SK-N-SH (cell line): ENCODE data around the gene ITFG1. TPM values are rescaled to one million over a fixed set of nuclear protein-coding genes. Genes with fewer than 3 reads are reported as not detected.

Experiments used
- CTCF ChIA-PET: fragments of 300-600, 350-600 bp; formaldehyde crosslinking; extraction: SDS; loops from one replicate; lab custom pipeline; 2021; lab: Yijun Ruan, JAX
- POLR2A ChIA-PET: fragments of 350-600 bp; sonication (Branson Sonifier 250); formaldehyde crosslinking; extraction: SDS; loops from one replicate; lab custom pipeline; 2020; ENCODE audit warnings: antibody characterized with exemption, inconsistent platforms; lab: Yijun Ruan, JAX
- DNase-seq: peaks from one replicate; pipeline ENCODE4 v3.0.0; 2012
- H2AFZ ChIP-seq: fragments of 200-600 bp; sonication (generic); 2 replicates; pipeline ENCODE4 v1.8.1; 2016; ENCODE audit warnings: antibody characterized with exemption, mild to moderate bottlenecking, low read depth
- H3F3A ChIP-seq: fragments of 200-600 bp; sonication (generic); replicated peaks from 2 replicates; pipeline ENCODE3; 2016; ENCODE audit warnings: antibody characterized with exemption, mild to moderate bottlenecking; ENCODE audit not compliant: insufficient read depth
- H3K27ac ChIP-seq, 2 experiments: fragments of 200-500 bp in 1 of 2; fragments of 200-600 bp in 1 of 2; sonication (Bioruptor generic) in 1 of 2; sonication (generic), shearing (Covaris generic) in 1 of 2; 2 replicates each; pipeline versions ENCODE4 v1.5.1 to v1.6.1; 2014 to 2016; ENCODE audit warnings: low read depth in 2 of 2, inconsistent platforms in 1 of 2, low read length in 1 of 2, mild to moderate bottlenecking in 1 of 2, mixed read lengths in 1 of 2
- H3K27me3 ChIP-seq: fragments of 200-600 bp; sonication (generic), shearing (Covaris generic); 2 replicates; pipeline ENCODE4 v1.6.1; 2016; ENCODE audit warnings: mixed run types; ENCODE audit not compliant: insufficient read depth
- H3K36me3 ChIP-seq, 2 experiments: fragments of 200-500 bp in 1 of 2; fragments of 200-600 bp in 1 of 2; sonication (Bioruptor generic) in 1 of 2; sonication (generic) in 1 of 2; replicated peaks in 1 of 2; 2 replicates each; pipeline versions ENCODE3 to v1.5.1; 2014 to 2016; ENCODE audit warnings: low read length in 1 of 2, mild to moderate bottlenecking in 1 of 2; ENCODE audit not compliant: insufficient read depth in 2 of 2, control insufficient read depth in 1 of 2
- H3K4me1 ChIP-seq, 2 experiments: fragments of 200-500 bp in 1 of 2; fragments of 200-600 bp in 1 of 2; sonication (Bioruptor generic) in 1 of 2; sonication (generic), shearing (Covaris generic) in 1 of 2; 2 replicates each; pipeline versions ENCODE4 v1.5.1 to v1.6.1; 2014 to 2016; ENCODE audit warnings: low read depth in 1 of 2, low read length in 1 of 2, mixed run types in 1 of 2; ENCODE audit not compliant: insufficient read depth in 2 of 2, control insufficient read depth in 1 of 2
- H3K4me2 ChIP-seq: fragments of 200-600 bp; sonication (generic), shearing (Covaris generic); 2 replicates; pipeline ENCODE4 v1.6.1; 2017; ENCODE audit warnings: mixed run types
- H3K4me3 ChIP-seq, 2 experiments: fragments of 200-500 bp in 1 of 2; fragments of 200-600 bp in 1 of 2; sonication (Bioruptor generic) in 1 of 2; sonication (generic), shearing (Covaris generic) in 1 of 2; 2 replicates each; pipeline versions ENCODE4 v1.5.1 to v1.8.1; 2014 to 2016; ENCODE audit warnings: low read depth in 2 of 2, inconsistent platforms in 1 of 2, low read length in 1 of 2, mild to moderate bottlenecking in 1 of 2, mixed read lengths in 1 of 2, moderate library complexity in 1 of 2
- H3K79me2 ChIP-seq: fragments of 200-600 bp; sonication (generic); 2 replicates; pipeline ENCODE4 v1.8.1; 2017; ENCODE audit warnings: mild to moderate bottlenecking; ENCODE audit not compliant: insufficient read depth
- H3K9ac ChIP-seq: fragments of 200-600 bp; sonication (generic); 2 replicates; pipeline ENCODE4 v1.6.1; 2017; ENCODE audit warnings: mixed run types
- H3K9me2 ChIP-seq: fragments of 200-600 bp; sonication (generic); 2 replicates; pipeline ENCODE4 v1.6.1; 2017; ENCODE audit warnings: mixed run types
- H3K9me3 ChIP-seq: fragments of 200-600 bp; sonication (generic); 2 replicates; pipeline ENCODE4 v1.6.1; 2017; ENCODE audit warnings: mixed run types, mild to moderate bottlenecking, moderate library complexity
- H4K20me1 ChIP-seq: fragments of 200-600 bp; sonication (generic); 2 replicates; pipeline ENCODE4 v1.6.1; 2017; ENCODE audit warnings: mild to moderate bottlenecking, mixed run types; ENCODE audit not compliant: insufficient read depth
- CTCF ChIP-seq: fragments of 200-600 bp; sonication (generic); IDR thresholded peaks from 2 replicates; pipeline ENCODE4 v1.6.1; 2017; ENCODE audit warnings: antibody characterized with exemption, mild to moderate bottlenecking, moderate library complexity
- ELF1 ChIP-seq: IDR thresholded peaks from 2 replicates; pipeline ENCODE4 v1.4.0; 2012
- EP300 ChIP-seq, 2 experiments: IDR thresholded peaks; 2 replicates each; pipeline versions ENCODE4 v1.4.0 to v1.6.1; 2012; ENCODE audit warnings: borderline replicate concordance in 1 of 2, low read depth in 1 of 2, low read length in 1 of 2
- EZH2phosphoT487 ChIP-seq: fragments of 200-600 bp; sonication (generic); IDR thresholded peaks from 2 replicates; pipeline ENCODE4 v1.6.1; 2017; ENCODE audit warnings: low read depth, mixed run types, mild to moderate bottlenecking, antibody characterized with exemption, moderate library complexity, borderline replicate concordance
- FOSL2 ChIP-seq: IDR thresholded peaks from 2 replicates; pipeline ENCODE4 v1.4.0; 2012; ENCODE audit warnings: low read depth, mild to moderate bottlenecking, moderate library complexity, borderline replicate concordance
- GABPA ChIP-seq: IDR thresholded peaks from 2 replicates; pipeline ENCODE4 v1.4.0; 2012; ENCODE audit warnings: low read depth, mild to moderate bottlenecking
- JUND ChIP-seq: IDR thresholded peaks from 2 replicates; pipeline ENCODE4 v1.4.0; 2012
- MEF2A ChIP-seq: IDR thresholded peaks from 2 replicates; pipeline ENCODE4 v1.4.0; 2012; ENCODE audit warnings: low read depth, borderline replicate concordance
- MXI1 ChIP-seq: IDR thresholded peaks from 2 replicates; pipeline ENCODE4 v1.6.1; 2012; ENCODE audit warnings: mild to moderate bottlenecking, low read depth, low read length, improper control_type of control experiment
- NRF1 ChIP-seq: IDR thresholded peaks from 2 replicates; pipeline ENCODE4 v1.6.1; 2012; ENCODE audit warnings: low read depth, mild to moderate bottlenecking, low read length
- POLR2AphosphoS5 ChIP-seq: IDR thresholded peaks from 2 replicates; pipeline ENCODE4 v1.6.1; 2012; ENCODE audit warnings: low read depth, low read length
- RAD21 ChIP-seq: IDR thresholded peaks from 2 replicates; pipeline ENCODE4 v1.6.1; 2012; ENCODE audit warnings: mild to moderate bottlenecking, low read length
- REST ChIP-seq: IDR thresholded peaks from 2 replicates; pipeline ENCODE4 v1.6.1; 2012; ENCODE audit warnings: mild to moderate bottlenecking, low read depth, low read length, moderate library complexity
- RXRA ChIP-seq: IDR thresholded peaks from 2 replicates; pipeline ENCODE4 v1.4.0; 2012; ENCODE audit warnings: low read depth, mild to moderate bottlenecking, borderline replicate concordance
- SIN3A ChIP-seq: IDR thresholded peaks from 2 replicates; pipeline ENCODE4 v1.6.1; 2012; ENCODE audit warnings: low read depth, mild to moderate bottlenecking, low read length, moderate library complexity, borderline replicate concordance
- SMC3 ChIP-seq: IDR thresholded peaks from 2 replicates; pipeline ENCODE4 v1.6.1; 2012; ENCODE audit warnings: low read depth, low read length, improper control_type of control experiment
- TAF1 ChIP-seq: IDR thresholded peaks from 2 replicates; pipeline ENCODE4 v1.6.1; 2012; ENCODE audit warnings: low read depth, mild to moderate bottlenecking, low read length, moderate library complexity, borderline replicate concordance
- YY1 ChIP-seq: IDR thresholded peaks from 2 replicates; pipeline ENCODE4 v1.4.0; 2012; ENCODE audit warnings: low read depth, mild to moderate bottlenecking
- WGBS: methylation state at CpG from one replicate; pipeline ENCODE4 v1.1.6; 2017; ENCODE audit warnings: low lambda C conversion rate; 5-methylcytosine and 5-hydroxymethylcytosine counted together
- polyA plus RNA-seq, 3 experiments: library from polyadenylated mRNA; depleted of rRNA; stranded (reverse); fragments of >200 nt; gene quantifications; 2 replicates each; pipeline ENCODE4 v1.2.3, GENCODE V29; 2012
- TF ChIP-seq, protein P1 (sequence below): IDR thresholded peaks from 2 replicates; pipeline ENCODE4 v1.4.0; 2012; ENCODE audit warnings: low read depth, borderline replicate concordance
- TF ChIP-seq, protein P2 (sequence below): IDR thresholded peaks from 2 replicates; pipeline ENCODE4; 2012
- TF ChIP-seq, protein P3 (sequence below): IDR thresholded peaks from 2 replicates; pipeline ENCODE4 v1.4.0; 2012; ENCODE audit warnings: low read depth

ITFG1 gene
- polyA plus RNA-seq, 1 of the 3 experiments (the other 2 are of a cell fraction) = 48.6 TPM

- POLR2A ChIA-PET = interaction anchor here (0.6 to 2.5 kb wide), 6 partner anchors 8 to 1022 kb away, joined by 3 to 12 read pairs (median 3); partner anchors contain the start of gene DNAJA2
- 6% methylated on average over 19 of the region's 111 CpGs for WGBS
- CTCF ChIA-PET = interaction anchor here (0.6 to 6.3 kb wide), 65 partner anchors 10 to 1051 kb away, joined by 3 to 152 read pairs (median 5); partner anchors contain the start of genes ABCC12, DNAJA2, ITFG1 and PHKB
Observed at GRCh38 chr16:47142821-47143676, 317.8 kb downstream of the ITFG1 start.

More at GRCh38 chr16:47142821-47143676, 317.8 kb downstream of the ITFG1 start:
- Histone ChIP-seq H4K20me1 (no peaks in the 10 kb centered on the region), H3K4me1 (peaks cover 7 to 19% of the 10 kb centered on the region in 2 experiments; a peak in 2 of 4 replicates), H3K9me3 (no peaks in the 10 kb centered on the region), H3K4me3 (peak overlapping the region; percentile 83 to 84), H3K27me3 (no peaks in the 10 kb centered on the region), H3K79me2 (peaks cover 50% of the 10 kb centered on the region), H3K4me2 (peak overlapping the region; percentile 89), H2AFZ (peak overlapping the region; percentile 79), H3K9ac (peak overlapping the region; percentile 74; the same call in 1 of the 2 replicates), H3K9me2 (no peaks in the 10 kb centered on the region), H3K27ac (peak overlapping the region; percentile 54 to 85), H3F3A (peaks cover 13% of the 10 kb centered on the region), H3K36me3 (no peaks in the 10 kb centered on the region)
- DNase-seq = peak; percentile 92
- TF ChIP-seq NRF1 (no peak), GABPA (no peak), YY1 (0 out of 2 replicates have a peak, but pooled peaks have one; percentile 54), ELF1 (no peak), TAF1 (peak; percentile 24; the same call in 1 of the 2 replicates), SMC3 (peak; percentile 59), FOSL2 (no peak), JUND (no peak), MEF2A (no peak), POLR2AphosphoS5 (no peak), MXI1 (peak; percentile 52; the same call in 1 of the 2 replicates), REST (no peak), SIN3A (no peak; the same call in 1 of the 2 replicates), RXRA (no peak), EP300 (IDR thresholded peaks at IDR 0.05; ENCODE audit: borderline replicate concordance in 1 of 2, low read depth in 1 of 2, low read length in 1 of 2) (no peak), CTCF (peak; percentile 65), EZH2phosphoT487 (no peak), RAD21 (peak; percentile 46)
- TF ChIP-seq, protein P1, sequence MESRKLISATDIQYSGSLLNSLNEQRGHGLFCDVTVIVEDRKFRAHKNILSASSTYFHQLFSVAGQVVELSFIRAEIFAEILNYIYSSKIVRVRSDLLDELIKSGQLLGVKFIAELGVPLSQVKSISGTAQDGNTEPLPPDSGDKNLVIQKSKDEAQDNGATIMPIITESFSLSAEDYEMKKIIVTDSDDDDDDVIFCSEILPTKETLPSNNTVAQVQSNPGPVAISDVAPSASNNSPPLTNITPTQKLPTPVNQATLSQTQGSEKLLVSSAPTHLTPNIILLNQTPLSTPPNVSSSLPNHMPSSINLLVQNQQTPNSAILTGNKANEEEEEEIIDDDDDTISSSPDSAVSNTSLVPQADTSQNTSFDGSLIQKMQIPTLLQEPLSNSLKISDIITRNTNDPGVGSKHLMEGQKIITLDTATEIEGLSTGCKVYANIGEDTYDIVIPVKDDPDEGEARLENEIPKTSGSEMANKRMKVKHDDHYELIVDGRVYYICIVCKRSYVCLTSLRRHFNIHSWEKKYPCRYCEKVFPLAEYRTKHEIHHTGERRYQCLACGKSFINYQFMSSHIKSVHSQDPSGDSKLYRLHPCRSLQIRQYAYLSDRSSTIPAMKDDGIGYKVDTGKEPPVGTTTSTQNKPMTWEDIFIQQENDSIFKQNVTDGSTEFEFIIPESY = no peak
- TF ChIP-seq, protein P2, sequence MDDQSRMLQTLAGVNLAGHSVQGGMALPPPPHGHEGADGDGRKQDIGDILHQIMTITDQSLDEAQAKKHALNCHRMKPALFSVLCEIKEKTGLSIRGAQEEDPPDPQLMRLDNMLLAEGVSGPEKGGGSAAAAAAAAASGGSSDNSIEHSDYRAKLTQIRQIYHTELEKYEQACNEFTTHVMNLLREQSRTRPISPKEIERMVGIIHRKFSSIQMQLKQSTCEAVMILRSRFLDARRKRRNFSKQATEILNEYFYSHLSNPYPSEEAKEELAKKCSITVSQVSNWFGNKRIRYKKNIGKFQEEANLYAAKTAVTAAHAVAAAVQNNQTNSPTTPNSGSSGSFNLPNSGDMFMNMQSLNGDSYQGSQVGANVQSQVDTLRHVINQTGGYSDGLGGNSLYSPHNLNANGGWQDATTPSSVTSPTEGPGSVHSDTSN = no peak
- TF ChIP-seq, protein P3, sequence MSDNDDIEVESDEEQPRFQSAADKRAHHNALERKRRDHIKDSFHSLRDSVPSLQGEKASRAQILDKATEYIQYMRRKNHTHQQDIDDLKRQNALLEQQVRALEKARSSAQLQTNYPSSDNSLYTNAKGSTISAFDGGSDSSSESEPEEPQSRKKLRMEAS = peak; percentile 15; the same call in 1 of the 2 replicates
